ENCODE measurements around the gene CHRNB4. TPM values are rescaled to one million over a fixed set of nuclear protein-coding genes. Genes with fewer than 3 reads are reported as not detected.

Gene CHRNB4
- total RNA-seq, 4 donors from 2014 or later: 0.19 TPM; not detected in 3

DNA sequence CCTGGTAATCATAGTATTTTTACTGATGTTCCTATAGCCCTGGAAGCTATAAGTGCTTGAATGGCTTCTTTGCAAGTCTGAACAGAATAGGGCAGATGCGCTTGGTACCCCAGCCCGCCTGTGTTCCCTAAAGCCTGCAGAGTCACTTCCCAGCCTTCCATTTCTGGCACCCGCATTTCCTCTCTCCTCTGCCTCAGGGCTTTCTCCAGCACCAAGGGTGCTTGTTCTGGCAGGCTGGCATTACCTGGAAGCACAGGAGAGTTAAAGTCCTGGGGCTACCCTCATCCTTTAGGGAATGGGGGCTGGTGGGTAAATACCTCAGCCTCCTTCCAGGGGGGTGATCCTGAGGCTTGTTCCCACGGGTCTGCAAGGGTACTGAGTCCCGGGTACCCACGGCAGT, 12.8 kb downstream of the CHRNB4 start:
- WGBS, 2 donors: 44 to 49% methylated on average over 6 of the region's 6 CpGs

GRCh38 chr15:78627348-78627747, 13.7 kb downstream of the CHRNB4 start:
- TF ChIP-seq CTCF (IDR thresholded peaks at IDR 0.05): no peak
- intact Hi-C loops (cut with DNase I; ENCODE audit: low total_unique reads): no loop called here
- DNase-seq (ENCODE audit: low spot score in 2 of 2): no peak
- no peak overlapping the region for H3K4me3 ChIP-seq (ENCODE audit: low read depth, poor library complexity, severe bottlenecking)
- WGBS, 2 donors: 84 to 85% methylated on average over 8 of the region's 8 CpGs

More for the DNA sequence above, 12.8 kb downstream of the CHRNB4 start:
- DNase-seq (ENCODE audit: low spot score in 2 of 2): peak in 1 of 2 donors; percentile 54
- no peak overlapping the region for H3K4me3 ChIP-seq (ENCODE audit: low read depth, poor library complexity, severe bottlenecking)
- intact Hi-C loops (cut with DNase I; ENCODE audit: low total_unique reads): no loop called here
- TF ChIP-seq CTCF (IDR thresholded peaks at IDR 0.05) (no peak), POLR2A (IDR thresholded peaks at IDR 0.05) (no peak)

DNA sequence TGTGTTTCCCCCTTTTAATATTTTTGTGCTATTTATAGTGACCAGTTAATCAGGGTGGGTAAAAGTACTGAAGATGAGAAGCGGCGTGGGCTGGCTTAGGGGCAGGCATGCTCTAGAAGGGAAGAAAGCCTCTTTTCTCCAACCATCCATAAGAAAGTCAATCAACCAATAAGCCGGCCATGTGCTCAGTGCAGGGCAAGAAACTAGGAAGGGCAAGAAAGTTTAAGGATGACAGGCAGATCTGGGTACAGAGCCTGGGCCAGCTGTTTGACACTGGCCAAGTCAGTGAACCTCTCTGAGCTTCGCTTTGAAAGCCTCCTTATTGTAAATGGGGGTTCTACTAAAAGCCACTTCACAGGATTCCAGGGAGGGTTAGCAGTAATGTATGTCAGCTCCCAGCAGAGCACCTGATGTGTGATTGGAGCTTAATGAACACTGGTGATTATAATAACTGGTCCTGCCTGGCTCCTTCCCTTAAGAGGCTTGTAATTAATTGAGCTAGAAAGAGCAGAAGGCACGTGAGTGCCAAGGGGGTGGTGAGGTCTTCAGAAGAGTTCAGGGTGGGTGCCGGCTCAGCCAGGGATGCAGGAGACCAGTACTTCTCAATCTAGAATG, 14.5 kb downstream of the CHRNB4 start:
- no peak overlapping the region for H3K4me3 ChIP-seq (ENCODE audit: low read depth, poor library complexity, severe bottlenecking)
- TF ChIP-seq POLR2A (IDR thresholded peaks at IDR 0.05) (no peak), CTCF (IDR thresholded peaks at IDR 0.05) (no peak)
- intact Hi-C loops (cut with DNase I; ENCODE audit: low total_unique reads): no loop called here
- 66 to 72% methylated on average over 6 of the region's 6 CpGs for WGBS, 2 donors
- peak in 1 of 2 donors; percentile 31 for DNase-seq (ENCODE audit: low spot score in 2 of 2)

DNA sequence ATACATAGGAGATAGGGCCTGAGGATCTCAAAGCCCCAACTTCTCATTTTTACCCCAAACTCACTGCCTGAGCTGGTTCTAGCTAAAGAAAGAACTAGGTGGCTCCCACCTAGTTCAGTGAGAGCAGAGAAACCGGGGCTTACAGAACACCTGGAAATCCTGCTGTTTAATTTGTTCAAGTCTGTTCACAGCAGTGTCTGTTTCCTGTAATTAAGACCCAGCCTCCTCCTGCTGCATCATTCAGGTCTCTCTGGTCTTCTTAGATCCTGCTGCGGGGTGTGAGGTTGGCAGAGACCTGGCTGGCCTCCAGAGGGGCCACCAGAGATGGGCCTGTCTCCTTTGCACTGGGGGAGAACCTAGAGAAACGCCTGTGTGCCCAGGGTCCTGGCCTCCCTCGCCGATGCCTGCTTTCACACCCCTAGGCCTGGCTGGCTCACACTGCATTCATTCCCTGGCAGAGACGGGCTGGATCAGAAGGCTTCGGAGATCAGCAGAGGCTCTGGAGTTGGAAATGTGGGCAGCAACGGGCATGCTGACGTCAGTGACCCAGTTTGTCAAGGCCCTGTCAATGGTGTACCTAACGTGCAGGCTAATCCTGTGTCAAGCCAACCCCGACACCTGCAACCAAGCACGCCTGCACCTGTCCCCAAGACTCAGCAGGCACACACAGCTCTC, 15.3 kb downstream of the CHRNB4 start:
- peak in 1 of 2 donors; percentile 81 for DNase-seq (ENCODE audit: low spot score in 2 of 2)
- WGBS, 2 donors: 43 to 50% methylated on average over 12 of the region's 12 CpGs
- no peak overlapping the region for H3K4me3 ChIP-seq (ENCODE audit: low read depth, poor library complexity, severe bottlenecking)
- intact Hi-C loops (cut with DNase I; ENCODE audit: low total_unique reads): no loop called here
- TF ChIP-seq POLR2A (IDR thresholded peaks at IDR 0.05): no peak
- no peak for TF ChIP-seq CTCF (IDR thresholded peaks at IDR 0.05)

GRCh38 chr15:78624651-78625590, 16.1 kb downstream of the CHRNB4 start:
- DNase-seq (ENCODE audit: low spot score in 2 of 2): peak in 1 of 2 donors; percentile 72
- WGBS, 2 donors: 86 to 90% methylated on average over 17 of the region's 17 CpGs
- TF ChIP-seq POLR2A (IDR thresholded peaks at IDR 0.05) (no peak), CTCF (IDR thresholded peaks at IDR 0.05) (no peak)
- intact Hi-C loops (cut with DNase I; ENCODE audit: low total_unique reads): no loop called here
- no peak overlapping the region for H3K4me3 ChIP-seq (ENCODE audit: low read depth, poor library complexity, severe bottlenecking)
